ENCODE measurements around the gene LRMDA. TPM values are rescaled to one million over a fixed set of nuclear protein-coding genes. Genes with fewer than 3 reads are reported as not detected.

Gene LRMDA
- total and polyA plus RNA-seq, 10 of the 15 experiments (the other 5 are each of a cell fraction or from before 2014, with no cell fraction given) = 0.07 to 0.54 (median 0.29) TPM; not detected in 4

GRCh38 chr10:75995720-75996119, 564.3 kb downstream of the LRMDA start:
- ChIA-PET POLR2A (no interaction called here), CTCF (no interaction called here), RAD21 (ENCODE audit: unreplicated experiment) (no interaction called here), SMC1A (ENCODE audit: uncharacterized antibody, unreplicated experiment) (interaction anchor here (2.3 kb wide), 1 partner anchor 10 kb away, joined by 8 read pairs; no protein-coding TSS in a partner anchor)
- H3K79me2 ChIP-seq (ENCODE audit: control insufficient read depth, insufficient read depth, low read length) = no peaks in the 10 kb centered on the region
- no peaks in the 10 kb centered on the region for H4K20me1 ChIP-seq (ENCODE audit: control insufficient read depth, insufficient read depth)
- no peaks in the 10 kb centered on the region; a peak in 1 of 4 replicates for H3K27me3 ChIP-seq (replicated peaks in 1 of 2; ENCODE audit: control insufficient read depth in 2 of 2, insufficient read depth in 2 of 2, low read length in 1 of 2)
- H3K9ac ChIP-seq (ENCODE audit: control insufficient read depth, insufficient read depth, low read length) = no peak overlapping the region
- no peak for DNase-seq (ENCODE audit: low read depth, low spot score)
- H3K36me3 ChIP-seq (ENCODE audit: control insufficient read depth in 2 of 2, insufficient read depth in 2 of 2, low read length in 1 of 2) = no peaks in the 10 kb centered on the region
- FAIRE-seq = no peak
- no TSS peak for BruUV-seq (replicated peaks)
- H3K27ac ChIP-seq (ENCODE audit: control insufficient read depth, insufficient read depth) = no peak overlapping the region
- H3K9me3 ChIP-seq (replicated peaks; ENCODE audit: control insufficient read depth, insufficient read depth, low read length) = no peaks in the 10 kb centered on the region
- ATAC-seq = no peak
- H3K4me3 ChIP-seq = no peak overlapping the region
- 9% methylated on average over 1 of the region's 1 CpG for WGBS (ENCODE audit: insufficient coverage, insufficient replicate concordance, low lambda C conversion rate, missing lambda C conversion rate)
- in situ Hi-C loops (cut with MboI) = no loop called here
- H3K4me2 ChIP-seq (ENCODE audit: control insufficient read depth, insufficient read depth) = no peak overlapping the region
- intact Hi-C loops (cut with micrococcal nuclease; ENCODE audit: unreplicated experiment) = no loop called here
- TF ChIP-seq CBX5 (IDR thresholded peaks at IDR 0.05; ENCODE audit: low read depth) = no peak
- TF ChIP-seq ZZZ3 (IDR thresholded peaks at IDR 0.05; ENCODE audit: control insufficient read depth, insufficient read length, low read depth) = no peak
- H2AFZ ChIP-seq (ENCODE audit: control insufficient read depth, low read depth, low read length) = no peak overlapping the region
- H3K4me1 ChIP-seq (ENCODE audit: control insufficient read depth, insufficient read depth, low read length) = no peaks in the 10 kb centered on the region

GRCh38 chr10:75999001-75999400, 567.6 kb downstream of the LRMDA start:
- H2AFZ ChIP-seq (ENCODE audit: control insufficient read depth, low read depth, low read length) = no peak overlapping the region
- no peak overlapping the region for H3K4me2 ChIP-seq (ENCODE audit: control insufficient read depth, insufficient read depth)
- no peaks in the 10 kb centered on the region for H3K79me2 ChIP-seq (ENCODE audit: control insufficient read depth, insufficient read depth, low read length)
- intact Hi-C loops (cut with micrococcal nuclease; ENCODE audit: unreplicated experiment) (no loop called here), in situ Hi-C loops (cut with MboI) (no loop called here)
- no peaks in the 10 kb centered on the region; a peak in 1 of 4 replicates for H3K27me3 ChIP-seq (replicated peaks in 1 of 2; ENCODE audit: control insufficient read depth in 2 of 2, insufficient read depth in 2 of 2, low read length in 1 of 2)
- no peaks in the 10 kb centered on the region for H3K9me3 ChIP-seq (replicated peaks; ENCODE audit: control insufficient read depth, insufficient read depth, low read length)
- ChIA-PET POLR2A (interaction anchor here (0.6 kb wide), 1 partner anchor 301 kb away, joined by 4 read pairs; no protein-coding TSS in a partner anchor), SMC1A (ENCODE audit: uncharacterized antibody, unreplicated experiment) (no interaction called here), CTCF (no interaction called here), RAD21 (ENCODE audit: unreplicated experiment) (no interaction called here)
- no peak for TF ChIP-seq ATF2 (IDR thresholded peaks at IDR 0.05; ENCODE audit: low read length)
- TF ChIP-seq NFYB (IDR thresholded peaks at IDR 0.05; ENCODE audit: insufficient read depth, low read depth, low read length) = no peak
- TF ChIP-seq NRF1 (conservative IDR thresholded peaks at IDR 0.05; ENCODE audit: low read depth, low read length) = no peak
- TF ChIP-seq E2F8 (IDR thresholded peaks at IDR 0.05; ENCODE audit: low read depth, partially characterized antibody) = no peak
- TF ChIP-seq SMC3 (IDR thresholded peaks at IDR 0.05; ENCODE audit: borderline replicate concordance, low read length) = no peak
- DNase-seq (ENCODE audit: low read depth, low spot score) (no peak), FAIRE-seq (no peak), ATAC-seq (no peak)
- WGBS (ENCODE audit: insufficient coverage, insufficient replicate concordance, low lambda C conversion rate, missing lambda C conversion rate) = 3% methylated on average over 2 of the region's 2 CpGs
- no peak overlapping the region for H3K9ac ChIP-seq (ENCODE audit: control insufficient read depth, insufficient read depth, low read length)
- BruUV-seq (replicated peaks) = no TSS peak
- no peaks in the 10 kb centered on the region for H4K20me1 ChIP-seq (ENCODE audit: control insufficient read depth, insufficient read depth)
- H3K27ac ChIP-seq (ENCODE audit: control insufficient read depth, insufficient read depth) = no peak overlapping the region
- H3K4me1 ChIP-seq (ENCODE audit: control insufficient read depth, insufficient read depth, low read length) = no peaks in the 10 kb centered on the region
- H3K4me3 ChIP-seq = no peak overlapping the region
- H3K36me3 ChIP-seq (ENCODE audit: control insufficient read depth in 2 of 2, insufficient read depth in 2 of 2, low read length in 1 of 2) = no peaks in the 10 kb centered on the region

All from GM12878 (cell line).